Hepatic stellate cell (primary cell): Measurements from ENCODE around the gene MYH13.
"Not testable (repeated sequence)": the region's sequence is repeated elsewhere in the genome, so short reads cannot be mapped to it uniquely, and the experiment has no call there.

ENCODE experiments used
- DNase-seq: peaks from one replicate; pipeline ENCODE4 v3.0.0; 2011; ENCODE audit warnings: low spot score

The MYH13 gene

GRCh38 chr17:10304758-10305300 is 68.0 kb downstream of the MYH13 start:
- no peak for DNase-seq

- no peak for DNase-seq
Measured at GRCh38 chr17:10297691-10298090, 75.1 kb downstream of the MYH13 start.

DNA sequence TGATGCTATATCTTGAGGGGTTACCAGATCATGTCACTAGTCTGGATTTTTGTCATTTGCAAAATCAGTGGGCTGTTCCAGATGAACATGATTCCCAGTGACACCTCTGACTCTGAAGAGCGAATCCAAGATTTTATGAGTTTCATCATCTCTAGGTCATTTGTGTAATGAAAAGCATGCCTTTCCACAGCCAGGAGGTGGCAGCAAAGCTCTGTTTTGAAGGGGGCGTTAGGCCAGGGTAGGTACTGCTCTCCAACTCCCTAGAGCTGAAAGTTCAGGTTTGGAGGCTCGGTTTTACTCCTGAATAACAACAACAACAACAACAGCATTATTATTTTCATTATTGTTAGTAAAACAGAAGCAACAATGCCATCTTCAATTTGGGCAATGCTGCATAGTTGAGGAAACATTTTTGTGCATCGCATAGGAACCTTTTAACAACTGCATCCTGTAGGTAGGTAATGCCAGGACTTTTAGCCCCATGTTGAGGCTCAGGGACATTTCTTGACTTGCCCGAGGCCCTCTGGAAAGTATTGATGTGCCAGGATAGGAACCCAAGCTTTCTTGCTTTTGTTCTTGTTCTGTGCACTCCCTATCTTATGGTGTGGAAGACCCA is 77.0 kb downstream of the MYH13 start:
- no peak for DNase-seq

DNA sequence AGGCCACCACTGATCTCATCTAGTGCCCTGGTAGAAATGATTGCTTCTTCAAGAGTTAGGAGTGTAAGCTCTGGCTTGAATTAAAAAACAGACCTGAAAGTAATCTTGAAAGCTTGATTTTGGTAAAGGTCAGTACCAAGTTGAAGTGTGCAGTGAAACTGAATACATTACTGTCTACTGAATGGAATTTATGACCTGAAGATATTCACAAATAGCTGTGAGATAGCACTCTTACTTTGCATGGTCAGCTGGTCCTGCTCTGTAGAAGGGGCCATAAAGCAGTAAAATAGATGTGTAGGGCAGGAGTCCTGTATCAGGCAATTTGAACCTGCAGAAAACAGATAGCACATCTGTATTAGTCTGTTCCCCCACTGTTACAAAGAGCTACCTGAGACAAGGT is 78.6 kb downstream of the MYH13 start:
- no peak for DNase-seq

DNA sequence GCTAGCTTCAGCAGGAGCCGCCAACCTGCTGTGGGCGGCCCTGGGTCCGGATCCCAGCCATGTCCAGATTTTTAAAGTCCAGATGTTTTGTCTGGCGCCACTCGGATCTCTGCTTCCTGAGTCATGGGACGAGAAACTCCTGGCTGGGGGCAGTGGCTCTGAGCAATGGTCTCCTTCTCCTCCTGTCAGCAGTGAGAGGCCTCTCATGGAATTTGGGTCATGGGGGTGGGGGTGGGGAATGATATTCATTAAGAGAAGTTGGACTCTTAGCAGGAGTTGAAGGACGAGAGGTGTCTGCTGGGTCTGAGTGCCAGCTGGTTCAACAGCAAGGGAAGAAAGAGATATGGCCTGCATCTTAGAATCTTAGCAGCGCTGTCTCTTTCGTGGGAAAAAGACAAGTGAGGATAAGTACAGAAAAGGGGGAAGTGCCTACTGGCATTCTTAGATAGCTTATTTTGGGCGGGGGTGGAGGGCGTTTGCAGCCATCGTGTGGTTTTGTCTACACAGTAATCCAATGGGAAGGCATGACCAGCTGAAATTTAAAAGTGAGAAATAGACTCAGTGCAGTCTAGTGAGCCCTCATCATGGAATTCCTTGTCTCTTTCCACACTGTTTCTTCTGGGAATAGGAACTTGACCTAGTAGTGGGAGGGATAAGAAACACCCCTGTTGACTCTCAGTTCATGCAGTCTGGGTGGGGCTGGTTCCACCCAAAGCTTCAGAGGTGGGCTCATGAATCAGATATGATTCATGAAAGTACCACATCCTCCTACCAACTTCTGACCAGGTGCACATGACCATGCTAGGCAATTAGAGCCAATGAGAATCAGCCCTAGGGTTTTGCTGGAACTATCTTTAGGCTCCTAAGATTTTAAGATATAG is 80.5 kb downstream of the MYH13 start:
- no peak for DNase-seq

DNA sequence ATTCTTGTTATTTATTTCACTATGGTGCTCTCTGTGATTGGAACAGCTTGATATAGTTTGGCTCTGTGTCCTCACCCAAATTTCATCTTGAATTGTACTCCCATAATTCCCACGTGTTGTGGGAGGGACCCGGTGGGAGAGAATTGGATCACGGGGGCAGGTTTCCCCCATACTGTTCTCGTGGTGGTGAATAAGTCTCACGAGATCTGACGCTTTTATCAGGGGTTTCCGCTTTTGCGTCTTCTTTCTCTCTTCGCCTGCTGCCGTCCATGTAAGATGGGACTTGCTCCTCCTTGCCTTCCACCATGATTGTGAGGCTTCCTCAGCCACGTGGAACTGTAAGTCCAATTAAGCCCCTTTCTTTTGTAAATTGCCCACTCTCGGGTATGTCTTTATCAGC is 81.2 kb downstream of the MYH13 start:
- not testable (repeated sequence) for DNase-seq

GRCh38 chr17:10290041-10290440 is 82.8 kb downstream of the MYH13 start:
- no peak for DNase-seq

DNA sequence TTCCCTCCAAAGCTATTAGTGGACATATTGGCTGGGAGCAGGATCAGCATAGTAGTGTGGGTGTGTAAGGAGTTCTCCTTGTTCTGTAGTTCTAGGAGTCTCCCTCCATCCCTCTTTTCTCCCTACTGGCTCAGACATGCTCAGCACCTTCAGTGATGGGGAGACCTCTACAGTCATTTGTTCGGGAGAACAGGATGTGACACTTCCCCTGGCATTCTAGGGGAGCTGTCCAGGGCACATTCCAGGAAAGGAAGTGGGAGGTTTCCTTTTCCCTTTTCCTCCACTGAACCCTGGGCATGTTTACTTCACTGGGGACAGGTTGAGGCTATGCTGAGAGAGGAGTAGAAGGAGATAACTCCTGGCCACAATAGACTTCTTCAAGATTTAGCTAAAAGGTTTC is 86.5 kb downstream of the MYH13 start:
- DNase-seq: no peak

- no peak for DNase-seq
Measured at GRCh38 chr17:10285896-10286295, 86.9 kb downstream of the MYH13 start.

DNA sequence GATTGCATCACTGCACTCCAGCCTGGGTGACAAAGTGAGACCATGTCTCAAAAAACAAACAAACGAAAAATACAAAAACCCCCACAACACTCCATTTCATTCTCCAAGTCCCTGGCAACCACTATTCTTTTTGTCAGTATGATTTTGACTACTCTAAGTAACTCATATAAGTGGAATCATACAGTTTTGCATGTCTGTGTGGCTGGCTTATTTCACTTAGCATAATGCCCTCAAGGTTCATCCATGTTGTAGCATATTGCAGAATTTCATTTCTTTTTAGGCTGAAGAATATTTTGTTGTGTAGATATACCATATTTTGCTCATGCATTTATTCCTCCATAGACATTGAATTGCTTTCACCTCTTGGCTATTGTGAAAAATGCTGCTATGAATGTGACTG is 92.7 kb downstream of the MYH13 start:
- DNase-seq: no peak

DNA sequence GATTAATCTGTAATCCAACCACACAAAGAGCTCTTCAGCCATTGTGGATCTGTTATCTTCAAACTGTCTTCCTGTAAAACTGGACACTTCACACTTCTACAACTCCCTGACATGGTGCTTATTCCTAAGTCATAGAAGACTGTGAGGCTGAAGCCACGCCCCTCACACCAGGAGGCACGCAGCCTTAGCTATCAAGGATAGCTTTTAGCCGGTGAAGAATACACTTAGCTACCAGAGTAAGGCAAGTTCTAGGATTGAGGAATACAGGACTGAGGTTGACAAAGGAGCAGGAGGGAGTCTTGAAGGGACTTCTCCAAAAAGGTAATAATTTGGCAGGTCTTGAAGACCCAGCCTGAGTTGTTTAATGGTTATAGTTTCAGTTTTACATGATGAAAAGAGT is 94.6 kb downstream of the MYH13 start:
- DNase-seq: no peak

- DNase-seq: no peak
Measured at GRCh38 chr17:10276436-10276835, 96.4 kb downstream of the MYH13 start.

- no peak for DNase-seq
Measured at GRCh38 chr17:10275418-10275817, 97.4 kb downstream of the MYH13 start.

DNA sequence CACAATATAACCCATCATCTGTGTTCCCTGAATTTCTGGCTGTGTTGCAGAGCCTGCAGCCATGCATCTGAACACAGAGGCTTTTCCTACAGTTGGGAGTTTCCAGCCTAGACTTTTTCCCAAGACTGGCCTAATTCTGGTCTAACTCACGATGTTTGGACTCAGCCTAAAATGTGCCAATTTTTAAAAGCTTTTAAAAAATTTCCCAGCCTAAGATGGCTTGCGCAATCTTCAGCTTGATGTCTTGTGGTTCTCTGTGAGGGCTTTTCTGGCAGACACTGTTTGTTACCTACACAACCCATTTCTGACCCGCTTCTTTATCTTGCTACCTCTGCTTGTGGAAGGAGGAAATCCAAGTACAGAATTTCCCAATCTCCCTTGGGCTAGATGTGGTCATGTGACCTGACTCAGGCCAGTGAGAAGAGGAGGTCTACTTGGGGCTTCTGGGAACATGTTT is 101.7 kb downstream of the MYH13 start:
- DNase-seq: no peak

DNA sequence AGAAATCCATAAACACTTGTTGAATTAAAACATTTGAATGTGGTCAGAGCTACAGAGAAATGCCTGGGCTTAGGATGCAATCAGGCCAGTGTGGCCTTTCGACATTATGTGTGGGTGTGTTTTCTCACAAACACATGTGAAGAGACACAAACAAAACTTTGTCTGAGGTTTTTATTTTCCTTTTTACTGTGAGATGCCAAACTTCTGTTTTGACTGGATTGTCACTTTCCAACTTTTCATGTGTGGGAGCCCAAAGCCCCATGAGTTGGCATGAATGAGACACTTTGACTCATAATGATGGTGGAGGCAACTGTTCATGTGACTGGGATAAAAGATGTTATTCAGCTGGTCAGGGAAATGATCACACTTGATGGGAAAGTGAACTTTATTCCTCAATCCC is 102.5 kb downstream of the MYH13 start:
- DNase-seq: no peak

GRCh38 chr17:10268005-10268404 is 104.8 kb downstream of the MYH13 start:
- no peak for DNase-seq

GRCh38 chr17:10266296-10266876 is 106.4 kb downstream of the MYH13 start:
- DNase-seq: no peak

- no peak for DNase-seq
Measured at GRCh38 chr17:10265100-10265810, 107.6 kb downstream of the MYH13 start.

GRCh38 chr17:10264051-10264450 is 108.8 kb downstream of the MYH13 start:
- no peak for DNase-seq

- DNase-seq: no peak
Measured at GRCh38 chr17:10262451-10262850, 110.4 kb downstream of the MYH13 start.

GRCh38 chr17:10261098-10261497 is 111.7 kb downstream of the MYH13 start:
- DNase-seq: no peak

GRCh38 chr17:10251212-10251948 is 121.4 kb downstream of the MYH13 start:
- no peak for DNase-seq
